Measurements from ENCODE around the gene DGKB.

DNA sequence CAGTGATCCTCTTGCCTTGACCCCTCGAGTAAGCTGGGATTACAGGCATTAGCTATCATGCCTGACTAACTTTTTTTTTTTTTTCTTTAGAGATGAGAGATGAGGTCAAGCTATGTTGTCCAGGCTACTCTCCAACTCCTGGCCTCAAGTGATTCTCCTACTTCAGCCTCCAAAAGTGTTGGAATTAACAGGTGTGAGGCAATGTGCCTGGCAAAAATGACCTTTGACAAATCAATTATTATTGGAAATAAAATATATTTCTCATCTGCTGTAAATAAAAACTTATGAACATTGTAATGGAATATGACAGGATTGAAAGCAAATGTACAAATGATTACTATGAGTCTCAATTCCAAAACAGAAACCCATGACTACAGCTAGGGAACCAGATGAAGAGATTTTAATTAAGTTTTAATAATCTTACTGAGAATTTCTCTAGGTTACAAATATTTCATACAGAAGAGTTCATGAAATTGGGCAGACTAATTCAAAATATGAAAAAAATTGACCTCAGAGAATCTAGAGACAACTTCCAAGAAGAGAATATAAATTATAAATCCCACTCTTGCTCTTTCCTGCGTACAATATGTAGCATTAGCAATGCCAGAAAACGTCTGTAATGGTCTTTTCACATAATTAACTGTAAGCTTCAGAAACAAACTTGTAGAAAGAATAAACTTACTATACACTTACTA is 414.7 kb downstream of the DGKB start:
- TF ChIP-seq, protein P1, sequence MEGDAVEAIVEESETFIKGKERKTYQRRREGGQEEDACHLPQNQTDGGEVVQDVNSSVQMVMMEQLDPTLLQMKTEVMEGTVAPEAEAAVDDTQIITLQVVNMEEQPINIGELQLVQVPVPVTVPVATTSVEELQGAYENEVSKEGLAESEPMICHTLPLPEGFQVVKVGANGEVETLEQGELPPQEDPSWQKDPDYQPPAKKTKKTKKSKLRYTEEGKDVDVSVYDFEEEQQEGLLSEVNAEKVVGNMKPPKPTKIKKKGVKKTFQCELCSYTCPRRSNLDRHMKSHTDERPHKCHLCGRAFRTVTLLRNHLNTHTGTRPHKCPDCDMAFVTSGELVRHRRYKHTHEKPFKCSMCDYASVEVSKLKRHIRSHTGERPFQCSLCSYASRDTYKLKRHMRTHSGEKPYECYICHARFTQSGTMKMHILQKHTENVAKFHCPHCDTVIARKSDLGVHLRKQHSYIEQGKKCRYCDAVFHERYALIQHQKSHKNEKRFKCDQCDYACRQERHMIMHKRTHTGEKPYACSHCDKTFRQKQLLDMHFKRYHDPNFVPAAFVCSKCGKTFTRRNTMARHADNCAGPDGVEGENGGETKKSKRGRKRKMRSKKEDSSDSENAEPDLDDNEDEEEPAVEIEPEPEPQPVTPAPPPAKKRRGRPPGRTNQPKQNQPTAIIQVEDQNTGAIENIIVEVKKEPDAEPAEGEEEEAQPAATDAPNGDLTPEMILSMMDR (IDR thresholded peaks at IDR 0.05) = no peak
- no peak for TF ChIP-seq POLR2A (IDR thresholded peaks at IDR 0.05)

Measured in stomach (tissue), 4 donors.